ENCODE measurements around the gene AMBN. TPM values are rescaled to one million over a fixed set of nuclear protein-coding genes. Genes with fewer than 3 reads are reported as not detected.

Gene AMBN
- total RNA-seq, 4 donors from 2014 or later: 0.68 TPM; not detected in 3

DNA sequence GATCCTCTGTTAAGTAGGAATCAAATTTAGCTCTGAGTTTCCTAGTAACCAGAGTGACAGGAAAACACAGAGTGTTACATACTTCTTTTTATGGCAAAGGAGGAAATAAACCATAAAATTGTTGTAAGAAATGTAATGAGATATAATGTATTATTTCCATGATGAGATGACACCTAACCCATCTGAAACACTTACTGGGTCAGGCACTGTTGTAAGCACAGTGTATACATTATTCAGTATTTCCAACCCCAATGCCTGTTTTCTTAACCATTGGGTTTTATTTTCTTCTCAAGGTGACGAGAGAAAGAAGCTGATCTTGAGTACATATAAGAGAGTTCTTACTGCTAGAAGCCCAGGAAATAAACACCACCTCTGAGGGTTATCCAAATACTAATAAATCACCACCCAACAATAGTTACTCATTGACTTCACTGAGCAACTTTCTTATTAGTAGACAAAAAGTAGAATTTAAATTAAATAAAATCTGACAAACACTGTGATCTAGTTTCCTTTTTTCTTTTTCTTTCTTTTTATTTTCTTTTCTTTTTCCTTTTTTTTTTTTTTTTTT lies 32.3 kb downstream of the AMBN start:
- 46 to 64% methylated on average over 1 of the region's 1 CpG for WGBS, 2 donors
- no peak overlapping the region for H3K4me3 ChIP-seq (ENCODE audit: low read depth, poor library complexity, severe bottlenecking)
- no peak for DNase-seq (ENCODE audit: low spot score in 2 of 2)
- intact Hi-C loops (cut with DNase I; ENCODE audit: low total_unique reads): no loop called here
- no peak for TF ChIP-seq POLR2A (IDR thresholded peaks at IDR 0.05)
- TF ChIP-seq, protein P1, sequence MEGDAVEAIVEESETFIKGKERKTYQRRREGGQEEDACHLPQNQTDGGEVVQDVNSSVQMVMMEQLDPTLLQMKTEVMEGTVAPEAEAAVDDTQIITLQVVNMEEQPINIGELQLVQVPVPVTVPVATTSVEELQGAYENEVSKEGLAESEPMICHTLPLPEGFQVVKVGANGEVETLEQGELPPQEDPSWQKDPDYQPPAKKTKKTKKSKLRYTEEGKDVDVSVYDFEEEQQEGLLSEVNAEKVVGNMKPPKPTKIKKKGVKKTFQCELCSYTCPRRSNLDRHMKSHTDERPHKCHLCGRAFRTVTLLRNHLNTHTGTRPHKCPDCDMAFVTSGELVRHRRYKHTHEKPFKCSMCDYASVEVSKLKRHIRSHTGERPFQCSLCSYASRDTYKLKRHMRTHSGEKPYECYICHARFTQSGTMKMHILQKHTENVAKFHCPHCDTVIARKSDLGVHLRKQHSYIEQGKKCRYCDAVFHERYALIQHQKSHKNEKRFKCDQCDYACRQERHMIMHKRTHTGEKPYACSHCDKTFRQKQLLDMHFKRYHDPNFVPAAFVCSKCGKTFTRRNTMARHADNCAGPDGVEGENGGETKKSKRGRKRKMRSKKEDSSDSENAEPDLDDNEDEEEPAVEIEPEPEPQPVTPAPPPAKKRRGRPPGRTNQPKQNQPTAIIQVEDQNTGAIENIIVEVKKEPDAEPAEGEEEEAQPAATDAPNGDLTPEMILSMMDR (IDR thresholded peaks at IDR 0.05): no peak

DNA sequence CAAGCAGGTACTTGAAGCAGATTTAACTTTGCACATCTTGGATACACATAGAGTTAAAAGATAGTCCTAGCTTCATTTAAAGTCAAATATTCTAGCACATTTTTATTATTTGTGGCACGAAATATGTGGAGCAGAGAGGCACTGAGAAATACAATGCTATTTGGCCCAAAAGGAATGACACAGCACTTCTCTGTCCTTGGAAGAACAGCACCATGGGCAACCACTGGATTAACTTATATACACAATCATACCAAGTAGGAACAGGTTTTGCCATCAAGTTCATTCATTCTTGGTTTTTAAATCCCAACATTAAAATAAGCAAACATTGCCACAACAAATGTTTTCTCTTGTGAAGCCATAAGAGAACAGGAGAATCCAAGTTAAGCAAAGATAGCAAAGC lies 35.6 kb downstream of the AMBN start:
- TF ChIP-seq, protein P1 (IDR thresholded peaks at IDR 0.05): no peak
- TF ChIP-seq POLR2A (IDR thresholded peaks at IDR 0.05): no peak
- 50 to 60% methylated on average over 1 of the region's 1 CpG for WGBS, 2 donors
- no peak overlapping the region for H3K4me3 ChIP-seq (ENCODE audit: low read depth, poor library complexity, severe bottlenecking)
- DNase-seq (ENCODE audit: low spot score in 2 of 2): no peak
- intact Hi-C loops (cut with DNase I; ENCODE audit: low total_unique reads): no loop called here

DNA sequence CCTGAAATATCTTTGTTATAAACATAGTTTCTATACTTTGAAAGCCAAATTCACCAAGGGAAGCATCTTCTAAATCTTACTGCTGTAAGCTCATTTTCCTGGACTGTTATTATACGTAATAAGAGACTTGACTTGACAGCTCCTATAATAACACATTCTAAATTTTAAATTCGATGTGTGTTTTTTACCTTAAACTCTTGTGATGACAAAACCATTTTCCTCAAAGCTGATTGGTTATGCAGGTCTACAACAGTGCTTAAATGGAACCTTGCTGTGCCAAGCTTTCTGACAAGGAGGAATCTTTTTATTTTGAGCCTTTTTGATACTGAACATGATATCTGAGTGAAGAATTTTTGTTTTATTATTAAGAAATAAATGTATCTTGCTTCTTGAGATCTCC lies 36.4 kb downstream of the AMBN start, which contains the start of gene ENAM:
ENAM (plus strand) TSS at position 301 of the 400 bp plus-strand sequence. CDS start 757 bp downstream, outside the sequence.
- WGBS, 2 donors: 91 to 92% methylated on average over 2 of the region's 2 CpGs
- no peak for TF ChIP-seq POLR2A (IDR thresholded peaks at IDR 0.05)
- TF ChIP-seq, protein P1 (IDR thresholded peaks at IDR 0.05): no peak
- intact Hi-C loops (cut with DNase I; ENCODE audit: low total_unique reads): no loop called here
- no peak within 1 kb of the TSS for H3K4me3 ChIP-seq (ENCODE audit: low read depth, poor library complexity, severe bottlenecking)
- DNase-seq (ENCODE audit: low spot score in 2 of 2): no peak

GRCh38 chr4:70629469-70630090 lies 37.5 kb downstream of the AMBN start:
- intact Hi-C loops (cut with DNase I; ENCODE audit: low total_unique reads): no loop called here
- WGBS, 2 donors: 81 to 91% methylated on average over 1 of the region's 1 CpG
- no peak overlapping the region for H3K4me3 ChIP-seq (ENCODE audit: low read depth, poor library complexity, severe bottlenecking)
- TF ChIP-seq POLR2A (IDR thresholded peaks at IDR 0.05): no peak
- TF ChIP-seq, protein P1 (IDR thresholded peaks at IDR 0.05): no peak
- no peak for DNase-seq (ENCODE audit: low spot score in 2 of 2)

GRCh38 chr4:70630162-70630561 lies 38.1 kb downstream of the AMBN start:
- WGBS, 2 donors: 81 to 85% methylated on average over 3 of the region's 3 CpGs
- no peak for TF ChIP-seq POLR2A (IDR thresholded peaks at IDR 0.05)
- TF ChIP-seq, protein P1 (IDR thresholded peaks at IDR 0.05): no peak
- H3K4me3 ChIP-seq (ENCODE audit: low read depth, poor library complexity, severe bottlenecking): no peak overlapping the region
- intact Hi-C loops (cut with DNase I; ENCODE audit: low total_unique reads): no loop called here
- DNase-seq (ENCODE audit: low spot score in 2 of 2): no peak
